GM18858 (cell line): ENCODE data around the gene PI4K2B.
A peak's percentile ranks its signal among the peaks of the same experiment; 100 is the strongest.
"Not testable (repeated sequence)": the region's sequence is repeated elsewhere in the genome, so short reads cannot be mapped to it uniquely, and the experiment has no call there.

Experiments
- ATAC-seq: cut with Tn5 transposase; IDR thresholded peaks from one replicate; pipeline ENCODE4 v1.9.1; 2021; ENCODE audit not compliant: unreplicated experiment

The PI4K2B gene

DNA sequence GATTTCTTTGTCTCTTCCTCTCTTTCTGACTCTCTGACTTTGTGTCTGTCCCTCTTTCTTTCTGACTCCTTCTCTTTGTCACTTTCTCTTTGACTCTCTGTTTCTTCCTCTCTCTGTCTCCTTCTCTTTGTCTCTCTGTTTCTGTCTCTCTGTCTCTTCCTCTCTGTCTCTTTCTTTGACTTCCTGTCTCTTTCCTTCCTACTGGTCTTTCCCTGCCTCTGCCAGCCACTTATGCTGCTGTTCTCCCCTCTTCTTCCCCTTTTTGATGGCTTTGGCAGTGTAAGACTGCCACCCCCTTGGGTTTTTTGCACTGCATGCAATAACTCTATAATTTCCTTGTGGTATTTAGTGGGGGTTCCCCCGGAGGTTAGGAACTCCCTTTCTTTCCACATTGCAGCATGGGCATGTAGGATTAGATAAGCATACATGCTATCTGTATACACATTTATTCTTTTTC lies 6.9 kb downstream of the PI4K2B start:
- ATAC-seq, result peak; percentile 67

DNA sequence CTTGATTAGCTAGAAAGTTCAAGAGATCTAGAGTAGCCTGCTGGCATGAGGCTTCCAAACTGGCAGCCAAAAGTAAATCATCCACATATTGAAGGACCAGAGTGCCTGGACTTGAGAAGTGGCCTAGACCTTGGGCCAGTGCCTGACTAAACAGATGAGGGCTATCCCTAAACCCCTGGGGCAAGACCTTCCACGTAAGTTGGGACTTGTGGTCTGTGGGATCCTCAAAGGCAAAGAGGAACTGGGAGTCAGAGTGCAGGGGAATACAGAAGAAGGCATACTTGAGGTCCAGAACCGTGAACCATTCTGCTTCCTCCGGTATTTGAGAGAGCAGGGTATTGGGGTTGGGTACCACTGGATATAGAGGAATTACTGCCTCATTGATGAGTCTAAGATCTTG lies 8.4 kb downstream of the PI4K2B start:
- not testable (repeated sequence) for ATAC-seq

DNA sequence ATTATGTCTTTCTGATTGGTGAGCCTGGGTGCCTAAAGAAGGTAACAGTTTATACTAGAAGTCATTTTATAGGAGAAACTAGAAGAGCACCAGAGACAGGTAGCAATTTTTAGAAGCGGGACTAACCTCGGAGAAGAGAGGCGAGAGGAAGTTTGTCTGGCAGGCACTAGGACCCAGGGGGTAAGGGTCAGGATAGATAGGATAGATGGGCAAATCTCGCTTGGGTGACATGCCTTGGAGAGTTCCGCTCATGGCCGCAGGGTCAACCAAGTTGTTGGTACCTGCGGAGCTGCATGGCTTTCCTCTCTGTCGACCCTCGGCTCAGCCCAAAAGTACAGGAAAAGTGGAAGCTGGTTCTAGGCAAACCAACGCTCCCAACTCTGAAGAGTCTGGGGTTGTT lies 11.3 kb downstream of the PI4K2B start:
- no peak for ATAC-seq

DNA sequence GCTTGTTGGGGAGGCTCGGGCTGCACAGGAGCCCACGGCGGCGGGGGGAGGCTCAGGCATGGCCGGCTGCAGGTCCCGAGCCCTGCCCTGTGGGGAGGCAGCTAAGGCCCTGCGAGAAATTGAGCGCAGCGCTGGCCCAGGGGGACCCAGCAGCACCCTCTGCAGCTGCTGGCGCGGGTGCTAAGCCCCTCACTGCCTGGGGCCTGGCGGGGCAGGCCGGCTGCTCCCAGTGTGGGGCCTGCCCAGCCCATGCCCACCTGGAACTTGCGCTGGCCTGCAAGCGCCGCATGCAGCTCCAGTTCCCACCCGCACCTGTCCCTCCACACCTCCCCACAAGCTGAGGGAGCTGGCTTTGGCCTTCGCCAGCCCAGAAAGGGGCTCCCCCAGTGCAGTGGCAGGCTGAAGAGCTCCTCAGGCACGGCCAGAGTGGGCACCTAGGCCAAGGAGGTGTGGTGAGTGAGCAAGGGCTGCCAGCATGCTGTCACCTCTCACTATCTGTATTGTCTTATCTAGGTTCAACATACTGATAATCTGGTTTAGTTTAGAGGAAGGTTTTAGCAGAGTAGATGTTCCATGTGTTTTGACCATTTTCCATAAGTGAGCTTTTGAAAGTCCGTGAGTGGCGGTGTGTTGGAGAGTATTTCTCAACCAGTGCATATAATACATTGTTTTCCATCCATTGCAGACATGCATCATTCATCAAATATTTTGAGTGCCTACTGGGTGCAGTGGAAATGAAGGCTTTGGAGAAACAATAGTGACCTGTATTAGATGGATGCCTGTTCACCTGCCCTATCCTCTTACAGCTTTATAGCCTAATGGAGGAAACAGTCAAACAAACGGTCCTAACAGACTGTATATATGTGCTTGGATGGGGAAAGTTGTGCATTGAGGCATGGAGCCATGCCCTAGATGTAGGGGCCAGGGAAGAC lies 13.1 kb downstream of the PI4K2B start:
- no peak for ATAC-seq

DNA sequence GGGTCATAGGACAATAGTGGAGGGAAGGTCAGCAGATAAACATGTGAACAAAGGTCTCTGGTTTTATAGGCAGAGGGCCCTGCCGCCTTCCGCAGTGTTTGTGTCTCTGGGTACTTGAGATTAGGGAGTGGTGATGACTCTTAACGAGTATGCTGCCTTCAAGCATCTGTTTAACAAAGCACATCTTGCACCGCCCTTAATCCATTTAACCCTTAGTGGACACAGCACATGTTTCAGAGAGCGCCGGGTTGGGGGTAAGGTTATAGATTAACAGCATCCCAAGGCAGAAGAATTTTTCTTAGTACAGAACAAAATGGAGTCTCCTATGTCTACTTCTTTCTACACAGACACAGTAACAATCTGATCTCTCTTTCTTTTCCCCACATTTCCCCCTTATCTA lies 15.0 kb downstream of the PI4K2B start:
- not testable (repeated sequence) for ATAC-seq

DNA sequence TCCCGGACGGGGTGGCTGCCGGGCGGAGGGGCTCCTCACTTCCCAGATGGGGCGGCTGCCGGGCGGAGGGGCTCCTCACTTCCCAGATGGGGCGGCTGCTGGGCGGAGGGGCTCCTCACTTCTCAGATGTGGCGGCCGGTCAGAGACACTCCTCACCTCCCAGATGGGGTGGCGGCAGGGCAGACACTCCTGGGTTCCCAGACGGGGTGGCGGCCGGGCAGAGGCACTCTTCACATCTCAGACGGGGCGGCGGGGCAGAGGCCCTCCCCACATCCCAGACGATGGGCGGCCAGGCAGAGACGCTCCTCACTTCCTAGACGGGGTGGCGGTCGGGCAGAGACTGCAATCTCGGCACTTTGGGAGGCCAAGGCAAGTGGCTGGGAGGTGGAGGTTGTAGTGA lies 15.7 kb downstream of the PI4K2B start:
- not testable (repeated sequence) for ATAC-seq

DNA sequence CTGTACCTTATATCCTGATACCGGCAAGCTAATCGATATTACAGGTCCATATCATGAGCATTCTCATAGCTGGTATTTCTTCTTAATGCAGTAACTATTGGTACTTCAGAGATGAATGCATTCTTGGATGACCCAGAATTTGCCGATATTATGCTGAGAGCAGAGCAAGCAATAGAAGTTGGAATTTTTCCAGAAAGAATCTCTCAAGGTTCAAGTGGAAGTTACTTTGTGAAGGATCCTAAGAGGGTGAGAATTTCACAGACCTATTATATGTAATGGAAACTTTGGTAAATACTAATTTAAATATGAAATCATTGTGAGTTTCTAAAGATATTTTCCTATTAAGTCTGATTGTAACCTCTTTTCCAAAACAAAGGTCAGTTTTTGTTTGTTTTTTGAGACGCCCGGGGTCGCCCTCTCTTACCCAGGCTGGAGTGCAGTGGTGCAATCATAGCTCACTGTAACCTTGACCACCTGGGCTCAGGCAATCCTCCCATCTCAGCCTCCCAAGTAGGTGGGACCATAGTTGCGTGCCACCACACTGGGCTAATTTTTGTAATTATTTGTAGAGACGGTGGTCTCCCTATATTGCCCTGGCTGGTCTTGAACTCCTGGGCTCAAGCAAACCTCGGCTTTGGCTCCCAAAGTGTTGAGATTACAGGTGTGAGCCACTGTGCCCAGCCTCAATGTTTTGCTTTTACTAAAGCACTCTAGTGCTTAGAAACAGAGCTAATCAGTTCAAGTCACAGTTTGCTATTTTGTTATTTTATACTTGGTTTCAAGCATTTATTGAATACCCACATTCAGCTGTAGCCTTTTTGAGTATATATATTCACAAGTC lies 18.6 kb downstream of the PI4K2B start:
- no peak for ATAC-seq

DNA sequence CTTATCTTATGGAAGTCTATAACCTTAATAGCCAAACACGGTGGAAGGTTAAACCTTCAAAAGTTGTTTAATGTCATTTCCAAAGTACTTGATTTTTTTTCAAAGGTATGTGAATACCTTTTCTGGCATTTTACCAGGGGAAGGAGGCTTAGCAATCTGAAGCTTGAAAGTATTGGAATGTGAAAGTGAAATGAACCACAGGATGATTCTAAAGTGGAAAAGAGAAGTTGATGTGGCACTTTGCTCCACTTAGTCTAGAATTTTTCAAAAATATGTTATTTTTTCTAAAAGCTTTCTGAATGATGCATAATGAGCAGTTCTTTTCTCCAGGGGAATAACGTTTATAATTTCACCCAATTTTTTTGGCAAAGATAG lies 19.2 kb downstream of the PI4K2B start:
- no peak for ATAC-seq

DNA sequence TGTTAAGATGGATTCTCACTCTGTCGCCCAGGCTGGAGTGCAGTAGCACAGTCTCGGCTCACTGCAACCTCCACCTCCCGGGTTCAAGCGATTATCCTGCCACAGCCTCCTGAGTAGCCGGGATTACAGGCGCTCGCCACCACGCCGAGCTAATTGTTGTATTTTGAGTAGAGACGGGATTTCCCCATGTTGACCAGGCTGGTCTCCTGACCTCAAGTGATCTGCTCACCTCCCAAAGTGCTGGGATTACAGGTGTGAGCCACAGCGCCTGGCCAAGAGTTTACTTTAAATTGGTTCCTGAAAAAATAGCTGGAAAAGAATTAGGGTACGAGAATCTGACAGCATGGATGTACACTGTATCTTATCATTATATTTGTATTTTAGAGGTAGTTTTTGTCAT lies 20.0 kb downstream of the PI4K2B start:
- ATAC-seq, result not testable (repeated sequence)

DNA sequence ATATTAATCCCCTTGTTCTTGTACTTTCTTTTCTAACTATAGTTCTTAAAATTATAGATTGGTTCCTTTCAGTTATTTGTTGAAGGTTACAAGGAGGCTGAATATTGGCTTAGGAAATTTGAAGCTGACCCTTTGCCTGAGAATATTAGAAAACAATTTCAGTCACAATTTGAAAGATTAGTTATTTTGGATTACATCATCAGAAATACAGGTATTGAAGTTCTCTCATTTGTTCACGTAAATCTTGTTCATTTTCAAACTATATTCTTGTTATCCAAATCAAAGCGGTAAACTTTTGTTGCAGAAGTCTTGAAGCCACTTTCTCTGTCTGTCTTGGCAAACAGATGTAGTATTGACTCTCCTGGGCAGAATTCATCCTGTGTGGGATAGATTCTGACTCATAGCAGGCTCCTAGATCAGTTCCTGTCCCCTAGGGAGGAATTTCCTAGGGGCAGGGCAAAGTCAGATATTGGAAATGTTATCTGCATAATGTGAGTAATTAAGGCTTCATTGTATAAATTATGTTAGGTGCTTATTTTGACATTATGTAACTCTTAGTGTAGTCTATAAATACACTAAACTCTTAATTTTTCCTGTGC lies 25.2 kb downstream of the PI4K2B start:
- no peak for ATAC-seq

DNA sequence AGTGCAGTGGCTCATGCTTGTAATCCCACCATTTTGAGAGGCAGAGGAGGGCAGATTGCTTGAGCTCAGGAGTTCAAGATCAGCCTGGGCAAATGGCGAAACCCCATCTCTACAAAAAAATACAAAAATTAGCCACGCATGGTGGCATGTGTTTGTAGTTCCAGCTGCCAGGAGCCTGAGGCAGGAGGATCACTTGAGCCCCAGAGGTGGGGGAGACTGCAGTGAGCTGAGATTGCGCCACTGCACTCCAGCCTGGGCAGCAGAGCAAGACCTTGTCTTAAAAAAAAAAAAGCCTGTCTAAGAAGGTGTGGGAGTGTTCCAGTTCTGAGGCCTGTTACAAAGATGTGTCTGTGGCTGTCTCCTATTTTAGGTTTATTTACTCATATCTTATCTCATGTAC lies 38.0 kb downstream of the PI4K2B start:
- ATAC-seq, result no peak

DNA sequence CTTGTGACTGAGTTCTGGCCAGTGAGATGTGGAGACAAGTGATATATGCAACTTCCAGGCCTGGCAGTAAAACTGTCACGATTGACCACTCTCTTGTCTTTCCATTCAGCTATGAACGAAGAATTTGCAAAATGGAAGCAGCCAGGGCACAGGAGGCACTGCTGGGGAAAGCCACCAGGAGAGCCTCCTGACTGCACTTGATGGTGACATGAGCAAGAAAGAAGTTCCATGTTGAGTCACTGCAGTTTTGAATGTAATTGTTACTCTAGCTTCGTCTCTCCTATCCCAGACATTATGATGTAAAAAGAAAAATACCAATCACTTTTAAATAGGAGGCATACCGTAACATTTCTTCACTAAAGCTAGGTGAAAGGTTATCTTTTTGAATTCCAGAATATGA lies 46.4 kb downstream of the PI4K2B start:
- no peak for ATAC-seq

DNA sequence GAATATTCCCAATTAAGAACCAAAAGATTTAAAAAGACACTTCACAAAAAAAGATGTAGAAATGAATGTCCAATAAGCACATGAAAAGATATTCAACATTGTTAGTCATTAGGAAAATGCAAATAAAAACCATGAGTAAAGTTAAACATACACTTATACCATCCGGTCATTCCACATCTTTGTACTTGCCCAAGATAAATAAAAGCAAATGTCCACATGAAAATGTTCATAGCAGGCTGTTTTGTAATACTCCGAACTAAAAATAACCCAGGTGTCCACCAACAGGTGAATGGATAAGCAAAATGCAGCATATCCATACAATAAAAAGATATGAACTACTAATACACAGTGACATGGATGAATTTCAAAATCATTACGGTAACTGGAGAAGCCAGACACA lies 50.1 kb downstream of the PI4K2B start:
- ATAC-seq, result no peak

DNA sequence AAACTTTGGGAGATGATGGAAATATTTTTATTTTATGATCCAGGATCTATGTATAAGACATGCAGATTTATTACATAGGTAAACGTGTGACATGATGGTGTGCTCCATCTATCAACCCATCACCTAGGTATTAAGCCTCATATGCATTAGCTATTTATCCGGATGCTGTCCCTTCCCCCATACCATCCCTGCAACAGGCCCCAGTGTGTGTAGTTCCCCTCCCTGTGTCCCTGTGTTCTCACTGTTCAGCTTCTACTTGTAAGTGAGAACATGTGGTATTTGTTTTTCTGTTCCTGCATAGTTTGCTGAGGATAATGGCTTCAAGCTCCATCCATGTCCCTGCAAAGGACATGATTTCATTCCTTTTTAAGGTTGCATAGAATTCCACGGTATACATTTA lies 50.6 kb downstream of the PI4K2B start:
- ATAC-seq, result no peak

DNA sequence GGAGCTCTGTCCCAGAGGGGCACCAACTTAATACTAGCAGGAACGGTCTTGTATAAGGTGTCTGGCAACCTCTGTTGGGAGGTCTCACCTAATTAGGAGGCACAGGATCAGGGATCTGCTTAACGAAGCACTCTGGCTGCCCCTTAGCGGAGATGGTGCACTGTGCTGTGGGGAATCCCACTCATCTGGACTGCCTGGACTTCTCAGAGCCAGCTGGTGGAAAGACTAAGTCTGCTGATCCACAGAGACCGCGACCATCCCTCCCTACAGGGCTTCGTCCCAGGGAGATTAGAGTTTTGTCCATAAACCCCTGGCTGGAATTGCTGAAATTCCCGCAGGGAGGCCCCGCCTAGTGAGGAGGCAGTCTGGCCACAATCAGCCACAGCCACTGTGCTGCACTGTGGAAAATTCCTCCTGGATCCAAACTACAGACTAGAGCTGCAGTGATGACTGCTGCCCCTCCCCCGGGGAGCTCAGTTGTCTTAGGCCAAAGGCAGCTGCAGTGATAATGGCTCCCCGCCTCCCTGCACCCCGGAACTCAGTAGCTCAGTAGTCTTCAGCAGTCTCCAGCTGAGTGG lies 56.7 kb downstream of the PI4K2B start:
- no peak for ATAC-seq

DNA sequence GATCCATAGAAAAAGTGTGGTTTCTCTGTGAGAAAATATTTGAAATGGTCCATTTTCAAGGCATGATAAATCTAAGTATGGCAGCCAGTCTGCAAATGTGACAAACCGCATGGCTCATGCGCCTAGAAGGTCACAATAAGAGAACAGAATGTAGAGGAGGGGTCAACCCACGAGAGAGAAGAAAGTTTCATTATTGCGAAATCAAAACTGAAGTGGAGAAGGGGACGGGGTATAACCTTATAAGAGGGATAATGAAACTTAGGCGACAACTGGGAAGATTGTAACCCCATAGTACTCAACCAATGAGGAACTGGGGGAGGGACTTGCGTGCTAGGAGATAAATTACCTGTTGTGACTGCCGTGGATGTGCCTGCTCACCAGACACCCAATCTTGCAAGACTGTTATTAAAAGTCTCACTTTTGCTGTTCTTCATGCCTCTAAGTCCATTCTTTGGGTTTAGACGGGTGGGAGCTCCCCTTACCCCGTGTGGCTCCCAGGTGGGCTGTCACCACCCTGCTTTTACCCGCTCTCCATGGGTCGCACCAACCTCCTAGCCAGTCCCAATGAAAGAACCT lies 57.4 kb downstream of the PI4K2B start:
- no peak for ATAC-seq

DNA sequence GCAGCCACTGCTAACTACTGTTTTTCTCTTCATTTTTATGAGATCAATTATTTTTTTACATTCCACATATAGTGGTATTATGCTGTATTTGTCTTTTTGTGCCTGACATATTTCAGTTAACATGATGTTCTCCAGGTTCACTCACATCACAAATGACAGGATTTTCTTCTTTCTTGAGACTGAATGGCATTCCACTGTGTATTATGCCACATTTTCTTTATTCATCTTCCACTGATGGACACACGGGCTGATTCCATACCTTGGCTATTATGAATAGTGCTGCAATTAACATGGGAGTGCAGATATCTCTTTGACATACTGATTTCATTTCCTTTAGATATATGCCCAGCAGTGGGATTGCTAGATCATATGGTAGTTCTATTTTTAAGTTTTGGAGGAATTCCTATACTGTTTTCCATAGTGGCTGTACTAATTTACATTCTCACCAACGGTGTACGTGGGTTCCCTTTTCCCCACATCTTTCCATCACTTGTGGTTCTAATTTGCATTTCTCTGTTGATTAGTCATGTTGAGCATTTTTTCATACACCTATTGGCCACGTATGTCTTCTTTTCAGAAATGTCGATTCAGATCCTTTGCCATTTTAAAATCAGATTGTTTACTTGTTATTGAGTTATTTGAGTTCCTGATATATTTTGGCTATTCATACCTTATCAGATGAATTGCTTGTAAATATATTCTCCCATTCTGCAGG lies 63.9 kb downstream of the PI4K2B start:
- peak; percentile 47 for ATAC-seq

DNA sequence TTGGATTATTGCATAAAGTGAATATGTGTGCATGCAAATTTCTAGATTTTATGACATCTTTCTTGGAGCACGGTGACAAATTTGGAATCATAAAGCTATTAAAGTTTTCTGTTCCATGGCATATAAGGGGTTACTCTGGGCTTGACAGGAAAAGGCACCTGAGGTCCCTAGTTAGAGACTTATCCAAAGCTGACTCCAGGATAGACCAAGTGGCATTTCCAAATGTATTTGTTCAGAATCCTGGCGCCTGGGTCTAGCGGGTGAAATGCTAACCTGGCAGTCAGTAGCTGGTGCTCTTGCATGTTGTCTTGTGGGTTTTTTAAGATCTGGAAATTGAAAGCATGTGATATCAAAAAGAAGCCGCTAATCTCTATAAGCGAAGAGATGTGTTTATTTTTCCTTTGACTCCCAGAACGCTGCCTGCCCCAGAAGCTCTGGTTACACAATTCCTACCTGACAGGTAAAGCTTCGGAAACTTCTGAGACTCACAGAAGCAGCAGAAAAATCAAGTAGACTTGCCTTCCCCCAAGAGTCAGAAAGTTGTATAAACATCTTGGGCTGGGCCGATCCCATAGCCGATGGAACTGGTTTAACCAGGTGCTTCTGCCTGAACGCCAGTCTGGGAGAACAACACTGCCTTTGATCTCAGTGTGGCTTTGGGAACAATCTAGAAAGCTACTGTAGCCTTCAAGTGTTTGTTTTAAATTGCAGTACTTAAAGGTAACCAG lies 65.8 kb downstream of the PI4K2B start:
- ATAC-seq, result no peak

DNA sequence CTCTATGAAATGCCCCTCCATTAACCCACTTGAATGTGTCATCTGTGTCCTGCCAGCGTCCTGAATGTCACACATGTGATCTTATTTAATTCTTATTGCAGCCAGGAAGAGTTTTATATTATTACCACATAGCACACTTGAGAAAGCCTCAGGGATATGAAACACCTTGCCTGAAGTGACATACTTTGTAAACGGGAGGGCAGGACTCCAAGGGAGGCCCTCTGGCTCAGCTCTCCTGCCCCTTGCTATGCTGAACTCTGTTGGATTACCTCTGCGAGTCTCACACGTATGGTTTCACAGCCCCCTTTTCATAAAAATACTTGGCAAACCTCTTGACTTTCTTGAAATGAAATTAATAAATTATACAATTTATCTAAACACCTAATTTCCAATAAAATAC lies 67.6 kb downstream of the PI4K2B start:
- no peak for ATAC-seq

DNA sequence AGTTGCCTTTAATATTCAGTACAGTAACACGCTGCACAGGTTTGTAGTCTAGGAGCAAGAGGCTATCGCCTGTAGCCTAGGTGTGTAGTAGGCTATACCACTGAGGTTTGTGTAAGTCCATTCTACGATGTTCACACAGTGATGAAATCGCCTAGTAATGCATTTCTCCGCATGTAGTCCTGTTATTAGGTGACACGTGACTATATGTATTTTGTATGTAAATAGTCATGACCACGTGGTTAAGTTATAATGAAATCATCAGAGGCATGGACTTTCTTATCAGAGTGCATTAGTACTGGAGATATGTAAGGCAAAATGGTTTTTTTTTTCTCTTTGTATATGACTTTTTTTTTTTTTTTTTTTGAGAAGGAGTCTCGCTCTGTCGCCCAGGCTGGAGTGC lies 68.8 kb downstream of the PI4K2B start:
- ATAC-seq, result no peak
